Vagina (tissue), 2 donors: ENCODE results near the gene GALNT6. TPM values are rescaled to one million over a fixed set of nuclear protein-coding genes. Genes with fewer than 3 reads are reported as not detected.

Source experiments
- DNase-seq, 2 donors: peaks; one replicate each; pipeline ENCODE4 v3.0.0-alpha.2; 2017; ENCODE audit errors: extremely low spot score in 2 of 2
- H3K27ac ChIP-seq: fragments of 200-600 bp; sonication (generic); one replicate; pipeline ENCODE4 v1.5.1; 2019
- H3K27me3 ChIP-seq: fragments of 200-600 bp; sonication (generic); one replicate; pipeline ENCODE4 v1.5.1; 2019
- H3K36me3 ChIP-seq, 2 donors: fragments of 200-600 bp; sonication (generic); one replicate each; pipeline ENCODE4 v1.5.1; 2017 to 2019
- H3K4me1 ChIP-seq: fragments of 200-600 bp; sonication (generic); one replicate; pipeline ENCODE4 v1.5.1; 2019
- H3K4me3 ChIP-seq, 2 donors: fragments of 200-600 bp; sonication (generic); 1 replicate in 1 of 2; 2 replicates in 1 of 2; pipeline ENCODE4 v1.5.1; 2016 to 2019
- H3K9me3 ChIP-seq: fragments of 200-600 bp; sonication (generic); one replicate; pipeline ENCODE4 v1.5.1; 2019
- CTCF ChIP-seq, 3 experiments: fragments of 450-650 bp in 2 of 3; fragments of 200-600 bp in 1 of 3; sonication (generic) in 1 of 3; IDR thresholded peaks; one replicate each; pipeline ENCODE4 v1.5.1; 2017 to 2019; ENCODE audit warnings: antibody characterized with exemption in 3 of 3, mild to moderate bottlenecking in 2 of 3, moderate library complexity in 2 of 3
- POLR2A ChIP-seq, 2 donors: fragments of 450-650 bp; IDR thresholded peaks; one replicate each; pipeline ENCODE4 v1.6.1; 2017; ENCODE audit warnings: antibody characterized with exemption in 2 of 2, mild to moderate bottlenecking in 2 of 2, moderate library complexity in 2 of 2
- POLR2AphosphoS5 ChIP-seq, 2 donors: sonication (generic); formaldehyde crosslinking; IDR thresholded peaks; one replicate each; pipeline ENCODE4 v1.9.0; 2017; ENCODE audit warnings: antibody characterized with exemption in 2 of 2, mild to moderate bottlenecking in 2 of 2, low read depth in 1 of 2; ENCODE audit not compliant: insufficient read depth in 1 of 2
- intact Hi-C: fragments of 100-400 bp; cut with DNase I; formaldehyde crosslinking; loops from one replicate; pipeline ENCODE4 v1.15.1; 2023
- total RNA-seq: library from RNA; depleted of rRNA; stranded (reverse); fragments of >200 nt; gene quantifications from one replicate; pipeline ENCODE4 v1.2.3, GENCODE V29; 2016

Gene GALNT6
- total RNA-seq, 1 donor from 2014 or later, result 12.5 TPM

- TF ChIP-seq POLR2A (IDR thresholded peaks at IDR 0.05) (no peak), CTCF (IDR thresholded peaks at IDR 0.05) (no peak), POLR2AphosphoS5 (IDR thresholded peaks at IDR 0.05; ENCODE audit: insufficient read depth in 1 of 2, low read depth in 1 of 2) (no peak)
- no peaks in the 10 kb centered on the region for H3K27me3 ChIP-seq
- no peaks in the 10 kb centered on the region for H3K9me3 ChIP-seq
- no peak for DNase-seq
- H3K27ac ChIP-seq, result peak overlapping the region; percentile 54
- no peak overlapping the region for H3K4me3 ChIP-seq
- H3K4me1 ChIP-seq, result peaks cover 30% of the 10 kb centered on the region
- H3K36me3 ChIP-seq, result no peaks in the 10 kb centered on the region
- intact Hi-C loops, result no loop called here
Observed at GRCh38 chr12:51326698-51327439, 64.3 kb downstream of the GALNT6 start.

GRCh38 chr12:51324953-51325352 lies 66.3 kb downstream of the GALNT6 start:
- TF ChIP-seq POLR2A (IDR thresholded peaks at IDR 0.05), result no peak
- peak in 1 of 2 donors; percentile 58 for TF ChIP-seq POLR2AphosphoS5 (IDR thresholded peaks at IDR 0.05; ENCODE audit: insufficient read depth in 1 of 2, low read depth in 1 of 2)
- Histone ChIP-seq H3K27me3 (no peaks in the 10 kb centered on the region), H3K4me3 (no peak overlapping the region), H3K9me3 (no peaks in the 10 kb centered on the region), H3K27ac (no peak overlapping the region), H3K36me3 (no peaks in the 10 kb centered on the region), H3K4me1 (peaks cover 39% of the 10 kb centered on the region)
- no peak for DNase-seq
- intact Hi-C loops, result no loop called here

- Histone ChIP-seq H3K4me3 (peak within 1 kb of the TSS in 1 of 2 donors; percentile 28), H3K9me3 (no peaks in the 10 kb centered on the region), H3K27ac (peak within 1 kb of the TSS; percentile 28), H3K27me3 (no peaks in the 10 kb centered on the region), H3K4me1 (peaks cover 39% of the 10 kb centered on the region), H3K36me3 (no peaks in the 10 kb centered on the region)
- no peak for DNase-seq
- TF ChIP-seq POLR2AphosphoS5 (IDR thresholded peaks at IDR 0.05; ENCODE audit: insufficient read depth in 1 of 2, low read depth in 1 of 2) (no peak), CTCF (IDR thresholded peaks at IDR 0.05) (no peak), POLR2A (IDR thresholded peaks at IDR 0.05) (no peak)
- intact Hi-C loops, result no loop called here
Observed at GRCh38 chr12:51323966-51324895, 67.0 kb downstream of the GALNT6 start, which contains the start of gene BIN2. Gene BIN2 (minus strand): TSS chr12:51324174. CDS start chr12:51324102, 72 bp downstream.

GRCh38 chr12:51323317-51323960 lies 67.8 kb downstream of the GALNT6 start:
- TF ChIP-seq POLR2A (IDR thresholded peaks at IDR 0.05) (no peak), POLR2AphosphoS5 (IDR thresholded peaks at IDR 0.05; ENCODE audit: insufficient read depth in 1 of 2, low read depth in 1 of 2) (no peak), CTCF (IDR thresholded peaks at IDR 0.05) (no peak)
- peak overlapping the region; percentile 28 for H3K27ac ChIP-seq
- peak overlapping the region in 1 of 2 donors; percentile 28 for H3K4me3 ChIP-seq
- H3K9me3 ChIP-seq, result no peaks in the 10 kb centered on the region
- no peaks in the 10 kb centered on the region for H3K36me3 ChIP-seq
- DNase-seq, result no peak
- H3K4me1 ChIP-seq, result peaks cover 47% of the 10 kb centered on the region
- no peaks in the 10 kb centered on the region for H3K27me3 ChIP-seq
- intact Hi-C loops, result no loop called here

- intact Hi-C loops, result no loop called here
- no peak for TF ChIP-seq CTCF (IDR thresholded peaks at IDR 0.05)
- no peak for TF ChIP-seq POLR2A (IDR thresholded peaks at IDR 0.05)
- TF ChIP-seq POLR2AphosphoS5 (IDR thresholded peaks at IDR 0.05; ENCODE audit: insufficient read depth in 1 of 2, low read depth in 1 of 2), result no peak
- Histone ChIP-seq H3K27ac (no peak overlapping the region), H3K4me1 (peaks cover 47% of the 10 kb centered on the region), H3K9me3 (no peaks in the 10 kb centered on the region), H3K27me3 (no peaks in the 10 kb centered on the region), H3K36me3 (no peaks in the 10 kb centered on the region), H3K4me3 (no peak overlapping the region)
- DNase-seq, result no peak
Observed at GRCh38 chr12:51322452-51322851, 68.8 kb downstream of the GALNT6 start.
